ENCODE data around the gene SIRPB1.
"Not testable (repeated sequence)": the region's sequence is repeated elsewhere in the genome, so short reads cannot be mapped to it uniquely, and the experiment has no call there.

The SIRPB1 gene

DNA sequence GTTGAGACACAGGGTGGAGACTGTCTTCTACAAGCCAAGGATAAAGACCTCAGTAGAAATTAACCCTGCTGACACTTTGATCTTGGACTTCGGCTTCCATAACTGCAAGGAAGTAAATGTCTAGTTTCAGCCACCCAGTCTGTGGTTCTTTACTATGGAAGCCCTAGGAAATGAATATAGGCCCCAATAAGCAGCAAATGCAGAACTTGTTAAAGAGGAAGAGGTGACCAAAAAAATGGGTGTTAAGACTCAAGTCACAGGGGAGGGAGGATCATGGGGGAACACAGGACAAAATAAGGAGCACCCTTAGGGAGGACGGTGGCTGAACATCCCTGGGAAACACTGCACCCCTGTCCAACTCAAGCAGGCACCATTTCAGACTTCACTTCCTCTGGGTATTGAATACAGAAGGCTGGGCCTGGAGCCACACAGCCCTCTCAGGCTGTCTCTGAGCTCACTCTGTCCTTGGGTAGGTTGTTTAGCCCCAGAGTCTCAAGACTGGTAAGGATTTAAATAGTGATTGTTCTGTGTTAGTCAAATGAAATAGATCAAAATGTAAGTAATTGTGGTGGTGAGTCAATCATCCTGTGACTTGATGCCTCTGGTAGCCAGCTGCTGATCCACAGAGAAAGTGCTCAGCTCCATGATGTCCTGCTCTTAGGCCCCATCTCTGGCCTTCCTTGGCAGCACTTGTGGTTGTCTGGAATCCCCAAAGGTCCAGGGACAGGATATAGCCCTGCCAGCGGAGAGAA lies 31.9 kb downstream of the SIRPB1 start:
- no peak for DNase-seq

DNA sequence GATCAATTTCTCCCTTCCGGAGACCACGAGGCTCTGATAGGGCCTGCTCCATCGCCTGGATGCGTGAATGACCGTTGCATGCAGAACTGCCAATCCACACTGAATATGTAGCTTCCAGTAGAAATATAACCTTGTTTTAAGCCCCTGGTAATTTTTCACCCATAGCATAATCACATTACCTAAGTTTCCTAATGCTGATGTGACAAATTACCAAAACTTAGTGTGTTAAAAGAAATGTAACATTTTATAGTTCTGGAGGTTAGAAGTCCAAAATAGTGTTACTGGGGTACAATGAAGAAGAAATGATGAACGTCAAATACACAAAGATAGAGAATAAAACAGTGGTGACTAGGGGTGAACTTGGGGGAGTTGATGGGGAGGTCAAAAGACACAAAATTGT lies 40.3 kb downstream of the SIRPB1 start:
- DNase-seq: no peak

DNA sequence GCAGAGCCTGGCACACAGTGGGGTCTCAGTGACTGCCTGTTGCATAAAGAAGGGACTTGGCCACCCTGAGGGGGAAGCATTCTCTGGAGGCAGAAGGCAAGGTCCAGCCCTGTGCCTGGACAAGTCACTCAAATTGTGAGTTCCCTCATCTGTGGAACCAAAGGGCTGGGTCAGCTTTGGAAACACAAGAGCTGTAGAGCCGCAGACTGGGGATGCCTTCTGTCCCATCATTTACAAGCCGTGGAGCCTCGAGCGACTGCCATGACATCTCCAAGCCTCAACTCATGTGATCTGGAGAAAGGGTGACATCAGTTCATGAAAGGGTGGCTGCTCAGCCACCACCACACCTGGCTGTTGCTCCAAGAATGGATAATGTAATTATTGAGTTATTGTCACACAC lies 41.9 kb downstream of the SIRPB1 start:
- DNase-seq: no peak

DNA sequence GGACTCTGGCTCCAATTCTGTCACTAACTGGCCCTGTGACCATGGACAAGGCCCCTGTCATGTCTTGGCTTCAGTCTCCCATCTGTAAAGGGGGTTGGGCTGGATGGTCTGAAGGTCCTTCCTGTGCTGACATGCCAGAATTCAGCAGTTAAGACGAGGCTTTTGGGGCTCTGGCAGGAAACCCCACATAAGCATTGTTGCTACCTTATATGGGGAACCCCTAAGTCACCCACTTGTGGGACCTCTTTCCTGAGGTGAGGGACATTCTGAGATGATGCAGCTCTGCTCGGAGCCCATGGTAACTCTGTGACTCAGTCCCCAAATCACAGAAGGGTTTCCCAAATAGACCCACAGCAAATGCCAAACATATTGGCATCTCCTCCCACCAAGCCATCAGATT lies 42.5 kb downstream of the SIRPB1 start:
- not testable (repeated sequence) for DNase-seq

DNA sequence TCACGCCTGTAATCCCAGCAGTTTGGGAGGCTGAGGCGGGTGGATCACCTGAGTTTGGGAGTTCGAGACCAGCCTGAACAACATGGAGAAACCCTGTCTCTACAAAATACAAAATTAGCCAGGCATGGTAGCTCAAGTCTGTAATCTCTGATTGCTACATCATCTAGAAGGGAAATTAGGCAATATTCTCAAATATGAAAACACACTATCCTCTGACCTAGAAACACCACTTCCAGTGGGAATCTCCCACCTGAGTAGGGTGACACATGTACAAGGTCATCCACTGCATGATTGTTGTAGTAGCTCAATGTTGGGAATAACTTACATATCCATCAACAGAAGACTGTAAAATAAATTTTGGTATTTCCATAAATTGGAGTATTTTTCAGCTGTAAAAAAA lies 43.2 kb downstream of the SIRPB1 start:
- no peak for DNase-seq

DNA sequence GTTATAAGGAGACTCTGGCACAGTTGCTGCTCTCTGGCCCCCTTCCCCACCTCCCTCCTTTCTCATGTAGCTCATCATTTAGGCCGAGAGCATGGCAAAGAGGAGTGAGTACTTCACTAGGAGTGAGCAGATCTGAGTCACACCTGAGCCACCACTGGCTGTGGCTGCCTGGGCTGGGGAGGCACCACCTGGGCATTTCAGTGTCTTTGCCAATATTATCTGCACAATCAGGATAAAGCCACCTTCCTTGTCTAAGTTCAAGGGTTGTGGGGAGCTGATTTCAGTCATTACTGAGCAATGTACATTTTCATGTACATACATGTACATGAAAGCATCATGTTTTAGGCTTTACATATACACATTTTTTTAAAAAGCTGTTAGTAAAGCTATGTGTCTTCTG lies 43.8 kb downstream of the SIRPB1 start:
- not testable (repeated sequence) for DNase-seq

DNA sequence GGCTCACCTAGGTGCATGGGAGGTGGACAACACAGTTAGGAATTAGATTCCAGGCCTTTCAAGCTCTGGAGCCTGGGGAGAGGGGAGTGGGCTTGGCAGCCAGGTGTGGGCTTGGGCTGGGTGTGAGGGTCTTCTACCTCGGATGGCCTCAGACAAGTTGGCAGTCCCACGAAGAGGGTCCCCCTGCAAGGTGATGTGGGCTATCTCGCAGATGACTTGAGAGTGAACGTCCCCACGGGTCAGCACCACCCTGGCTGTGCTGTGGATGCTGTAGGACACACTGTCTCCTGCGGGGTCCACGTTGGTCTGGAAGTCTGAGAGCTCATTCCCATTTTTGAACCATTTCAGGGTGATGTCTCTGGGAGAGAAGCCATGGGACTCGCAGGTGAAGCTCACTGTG lies 48.2 kb downstream of the SIRPB1 start:
- not testable (repeated sequence) for DNase-seq

Data from amniotic stem cell (primary cell).